ENCODE measurements around the gene RFT1.
"Not testable (repeated sequence)": the region's sequence is repeated elsewhere in the genome, so short reads cannot be mapped to it uniquely, and the experiment has no call there.

Gene RFT1

DNA sequence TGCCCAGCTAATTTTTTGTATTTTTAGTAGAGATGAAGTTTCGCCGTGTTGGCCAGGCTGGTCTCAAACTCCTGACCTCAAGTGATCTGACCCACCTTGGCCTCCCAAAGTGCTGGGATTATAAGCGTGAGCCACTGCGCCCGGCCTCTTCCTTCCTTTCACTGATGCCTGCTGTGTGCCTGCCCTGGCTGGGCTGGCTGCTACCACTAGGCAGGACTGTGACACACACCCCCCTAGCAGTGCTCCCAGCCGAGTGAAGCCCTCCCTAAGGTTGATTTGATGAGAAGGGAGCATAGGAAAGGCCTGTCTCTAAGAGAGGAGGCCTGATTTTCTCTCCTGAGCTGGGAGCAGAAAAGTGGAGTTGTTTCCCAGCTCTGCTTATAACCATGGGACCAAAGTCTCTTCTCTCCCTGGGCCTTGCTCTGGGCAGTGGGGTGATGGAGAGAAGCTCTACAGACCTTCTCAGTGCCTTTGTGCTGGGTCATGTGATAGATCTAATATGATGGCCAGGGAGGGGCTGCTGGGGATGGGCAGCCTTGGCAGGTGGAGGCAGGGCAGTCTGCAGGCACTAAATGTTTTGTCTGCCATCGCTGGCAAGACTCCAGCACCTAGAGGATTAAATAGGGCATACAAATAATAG, 64.3 kb downstream of the RFT1 start:
- no peak for DNase-seq (ENCODE audit: low read depth)

GRCh38 chr3:53062905-53063304, 67.3 kb downstream of the RFT1 start:
- no peak for DNase-seq (ENCODE audit: low read depth)

- DNase-seq (ENCODE audit: low read depth): no peak
These were observed 73.8 kb downstream of the RFT1 start for GRCh38 chr3:53056442-53056841.

DNA sequence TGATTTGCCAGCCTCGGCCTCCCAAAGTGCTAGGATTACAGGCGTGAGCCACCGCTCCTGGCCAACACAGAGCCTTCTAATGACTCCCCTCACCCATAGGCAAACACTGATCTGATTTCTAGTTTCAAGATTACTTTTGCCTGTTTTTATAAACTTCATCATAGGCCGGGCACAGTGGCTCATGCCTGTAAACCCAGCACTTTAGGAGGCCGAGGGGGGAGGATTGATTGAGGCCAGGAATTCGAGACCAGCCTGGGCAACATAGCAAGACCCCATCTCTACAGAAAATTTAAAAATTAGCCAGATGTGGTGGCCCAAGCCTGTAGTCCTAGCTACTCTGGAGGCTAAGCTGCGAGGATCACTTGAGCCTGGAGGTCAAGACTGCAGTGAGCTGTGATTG, 76.0 kb downstream of the RFT1 start:
- not testable (repeated sequence) for DNase-seq (ENCODE audit: low read depth)

DNA sequence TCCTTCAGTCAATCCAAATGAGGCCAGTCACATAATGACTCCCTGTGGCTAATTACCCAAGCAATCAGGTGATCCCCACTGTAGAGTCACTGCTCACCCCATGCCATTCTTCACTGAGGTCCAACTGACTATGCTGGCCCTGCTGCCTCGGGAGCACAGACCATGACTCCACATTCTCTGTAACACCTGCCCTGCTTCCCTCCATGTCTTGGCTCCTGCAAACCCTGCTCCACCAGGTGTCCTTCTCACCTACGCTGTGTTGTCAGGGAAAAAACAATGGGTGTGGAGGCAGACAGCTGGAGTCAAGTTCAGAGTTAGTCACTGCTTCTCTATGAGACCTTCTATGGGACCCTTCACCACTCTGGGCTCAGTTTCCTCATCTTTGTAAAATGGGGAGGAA, 78.3 kb downstream of the RFT1 start:
- DNase-seq (ENCODE audit: low read depth): no peak

DNA sequence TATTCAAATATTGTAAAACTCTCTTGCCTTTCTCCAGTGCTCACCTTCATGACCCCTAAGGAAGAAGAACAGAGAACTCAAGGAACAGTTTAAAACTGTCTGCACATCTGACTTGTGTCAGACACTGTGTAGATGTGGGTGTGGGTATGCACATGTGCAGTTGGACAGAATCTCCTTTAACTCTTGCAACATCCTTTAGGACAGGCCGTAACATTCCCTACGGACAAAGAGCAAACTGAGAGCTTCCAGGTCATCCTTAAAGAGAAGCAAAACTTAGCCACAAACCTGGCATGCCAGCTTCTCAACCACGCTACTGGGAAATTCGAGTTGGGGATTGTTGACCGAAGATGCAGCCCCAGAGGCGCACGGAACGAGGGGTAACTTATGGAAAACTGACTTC, 80.2 kb downstream of the RFT1 start:
- DNase-seq (ENCODE audit: low read depth): no peak

- peak; percentile 49 for DNase-seq (ENCODE audit: low read depth)
These were observed 83.8 kb downstream of the RFT1 start for GRCh38 chr3:53046171-53047170.

- DNase-seq (ENCODE audit: low read depth): peak; percentile 71
These were observed 84.6 kb downstream of the RFT1 start, which contains the start of gene SFMBT1 for GRCh38 chr3:53045518-53046170. Gene SFMBT1 (minus strand): TSS chr3:53046073. CDS start chr3:52969128, 76,945 bp downstream.

DNA sequence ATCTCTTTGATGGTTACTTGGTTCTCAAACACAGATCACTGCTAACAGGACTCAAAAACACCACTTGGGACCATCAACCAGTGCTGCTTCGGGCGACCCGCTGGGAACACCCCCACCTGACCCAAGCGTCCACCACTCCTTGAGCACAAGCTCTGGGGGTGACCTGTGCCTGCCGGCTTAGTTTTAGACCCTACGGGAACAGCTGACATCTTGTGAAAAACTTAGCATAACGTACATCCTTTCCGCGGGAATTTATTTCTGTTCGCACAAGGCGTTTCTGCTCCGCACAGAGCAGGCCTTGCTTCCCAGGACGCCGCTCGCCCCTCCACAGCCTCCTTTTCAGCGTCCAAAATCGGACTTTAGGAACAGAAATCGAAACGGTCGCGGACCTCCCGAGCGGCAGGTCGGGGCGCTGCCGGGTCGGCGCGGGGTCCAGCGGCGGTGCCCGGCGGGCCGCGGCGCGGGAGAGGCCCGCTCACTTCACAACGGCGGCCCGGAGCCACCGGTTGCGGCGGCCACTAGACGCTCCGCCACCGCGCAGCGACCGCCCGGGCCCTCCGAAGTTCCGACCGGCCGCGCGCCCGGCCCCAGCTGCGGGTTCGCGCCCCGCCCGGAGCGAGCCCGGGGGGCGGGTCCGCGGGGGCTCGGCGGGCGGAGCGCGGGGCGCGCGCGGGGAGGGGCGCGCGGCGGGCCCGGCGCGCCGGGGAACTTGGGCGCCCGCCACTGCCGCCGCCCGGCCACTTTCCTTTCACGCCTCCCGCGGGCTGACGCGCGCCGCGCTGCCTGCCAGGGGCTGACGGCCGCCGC, 85.3 kb downstream of the RFT1 start:
- peak; percentile 29 for DNase-seq (ENCODE audit: low read depth)

- DNase-seq (ENCODE audit: low read depth): no peak
These were observed 85.9 kb downstream of the RFT1 start for GRCh38 chr3:53044371-53044710.

- no peak for DNase-seq (ENCODE audit: low read depth)
These were observed 86.5 kb downstream of the RFT1 start for GRCh38 chr3:53043738-53044137.

- DNase-seq (ENCODE audit: low read depth): no peak
These were observed 87.6 kb downstream of the RFT1 start for GRCh38 chr3:53042651-53043050.

GRCh38 chr3:53040351-53040820, 89.8 kb downstream of the RFT1 start:
- DNase-seq (ENCODE audit: low read depth): no peak

DNA sequence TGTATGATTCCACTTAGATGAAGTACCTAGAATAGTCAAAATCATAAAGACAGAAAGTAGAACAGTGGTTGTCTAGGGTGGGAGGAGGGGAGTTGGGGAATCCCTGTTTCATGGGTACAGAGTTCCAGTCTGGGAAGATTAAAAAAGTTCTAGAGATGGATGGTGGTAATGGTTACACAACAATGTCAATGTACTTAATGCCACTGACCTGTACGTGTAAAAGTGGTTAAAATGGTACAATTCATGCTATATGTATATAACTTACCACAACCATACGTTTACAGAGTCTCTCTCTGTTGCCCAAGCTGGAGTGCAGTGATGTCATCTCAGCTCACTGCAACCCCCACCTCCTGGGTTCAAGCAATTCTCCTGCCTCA, 90.9 kb downstream of the RFT1 start:
- DNase-seq (ENCODE audit: low read depth): no peak

DNA sequence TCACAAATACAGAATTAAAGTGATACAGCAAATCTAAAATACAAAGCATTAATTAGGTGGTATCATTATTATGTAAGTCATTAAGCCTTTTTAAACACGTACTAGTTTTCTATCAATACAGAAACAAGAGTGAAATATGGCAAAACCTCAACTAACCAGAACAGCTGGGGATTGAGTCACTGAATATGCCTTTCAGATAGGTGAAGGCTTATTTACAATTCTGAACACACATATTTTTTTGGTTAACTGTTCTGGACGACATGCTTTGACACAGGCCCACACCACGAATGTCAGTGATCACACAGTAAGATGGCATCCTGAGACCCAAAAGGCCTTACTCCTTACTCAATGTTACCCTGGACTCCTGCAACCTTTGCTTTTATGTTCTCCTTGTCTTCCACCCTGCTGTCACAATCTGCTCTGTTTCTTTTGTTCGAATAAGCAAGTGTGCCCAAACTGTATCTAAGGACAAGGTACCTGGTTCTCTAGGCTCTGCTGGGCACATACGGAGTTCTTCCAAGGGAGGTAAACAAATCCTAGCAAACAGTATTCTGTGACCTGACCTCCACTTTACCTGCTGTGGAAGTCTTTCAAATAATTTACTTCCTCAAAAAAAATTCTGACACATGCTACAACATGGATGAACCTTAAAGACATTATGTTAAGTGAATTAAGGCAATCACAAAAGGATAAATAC, 91.4 kb downstream of the RFT1 start:
- DNase-seq (ENCODE audit: low read depth): no peak
